Gastrocnemius medialis (tissue), 4 donors: Measurements from ENCODE around the gene WHRN. TPM values are rescaled to one million over a fixed set of nuclear protein-coding genes. Genes with fewer than 3 reads are reported as not detected.

ENCODE experiments used
- ATAC-seq, 2 donors: fragments of 150-250 bp; one replicate each; pipeline ENCODE4 v1.9.1; 2016
- DNase-seq, 2 donors: peaks; one replicate each; pipeline ENCODE4 v3.0.0-alpha.2; 2019
- H3K27ac ChIP-seq, 4 donors: fragments of 200-600 bp; sonication (generic); 1 replicate in 1 of 4; 2 replicates in 3 of 4; pipeline ENCODE4 v1.5.1; 2016 to 2018; ENCODE audit warnings: mild to moderate bottlenecking in 2 of 4, moderate library complexity in 1 of 4
- H3K27me3 ChIP-seq, 3 donors: fragments of 200-600 bp; sonication (generic) in 2 of 3; 1 replicate in 1 of 3; 2 replicates in 2 of 3; pipeline versions ENCODE4 v1.5.1 to v1.6.0; 2016 to 2019; ENCODE audit warnings: mild to moderate bottlenecking in 1 of 3, moderate library complexity in 1 of 3
- H3K36me3 ChIP-seq, 2 donors: fragments of 200-600 bp; sonication (generic) in 1 of 2; one replicate each; pipeline ENCODE4 v1.5.1; 2017 to 2018
- H3K4me1 ChIP-seq, 2 donors: fragments of 200-600 bp; sonication (generic) in 1 of 2; one replicate each; pipeline ENCODE4 v1.5.1; 2016 to 2017; ENCODE audit warnings: mild to moderate bottlenecking in 2 of 2
- H3K4me3 ChIP-seq, 4 donors: fragments of 200-600 bp; sonication (generic) in 3 of 4; 1 replicate in 1 of 4; 2 replicates in 3 of 4; pipeline ENCODE4 v1.5.1; 2016 to 2019; ENCODE audit warnings: mild to moderate bottlenecking in 2 of 4
- H3K9me3 ChIP-seq, 3 donors: fragments of 200-600 bp; sonication (generic) in 2 of 3; 1 replicate in 1 of 3; 2 replicates in 2 of 3; pipeline ENCODE4 v1.5.1; 2016 to 2019
- POLR2A ChIP-seq, 2 donors: fragments of 450-650 bp; IDR thresholded peaks; one replicate each; pipeline ENCODE4 v1.6.1; 2017; ENCODE audit warnings: antibody characterized with exemption in 2 of 2, mild to moderate bottlenecking in 2 of 2, moderate library complexity in 2 of 2
- in situ Hi-C, 4 donors: fragments of 200-750 bp; cut with MboI; loops; one replicate each; pipeline versions ENCODE4 v1.15.0 to v1.8.0; 2017; ENCODE audit warnings: low sequenced_read_pairs in 4 of 4
- intact Hi-C: fragments of 100-400 bp; cut with DNase I; formaldehyde crosslinking; loops from one replicate; pipeline ENCODE4 v1.15.1; 2023; ENCODE audit warnings: low total_unique reads
- total RNA-seq, 4 donors: library from RNA; depleted of rRNA; stranded (reverse); fragments of >200 nt; gene quantifications; one replicate each; pipeline versions ENCODE4 v1.1.0 to v1.2.3, GENCODE V29; 2016
- TF ChIP-seq, protein P1 (sequence below), 5 experiments: fragments of 450-650 bp in 3 of 5; fragments of 200-600 bp in 2 of 5; sonication (generic) in 2 of 5; IDR thresholded peaks in 4 of 5; conservative IDR thresholded peaks in 1 of 5; 1 replicate in 4 of 5; 2 replicates in 1 of 5; pipeline ENCODE4 v1.5.1; 2016 to 2019; ENCODE audit warnings: antibody characterized with exemption in 5 of 5, mild to moderate bottlenecking in 3 of 5, moderate library complexity in 3 of 5

The WHRN gene
- total RNA-seq, 4 donors from 2014 or later = 0.16 to 0.18 TPM; not detected in 2

- no peaks in the 10 kb centered on the region for H3K36me3 ChIP-seq
- no peaks in the 10 kb centered on the region for H3K4me1 ChIP-seq
- no peak overlapping the region for H3K27ac ChIP-seq
- no peak for ATAC-seq
- H3K27me3 ChIP-seq = no peaks in the 10 kb centered on the region
- TF ChIP-seq, protein P1, sequence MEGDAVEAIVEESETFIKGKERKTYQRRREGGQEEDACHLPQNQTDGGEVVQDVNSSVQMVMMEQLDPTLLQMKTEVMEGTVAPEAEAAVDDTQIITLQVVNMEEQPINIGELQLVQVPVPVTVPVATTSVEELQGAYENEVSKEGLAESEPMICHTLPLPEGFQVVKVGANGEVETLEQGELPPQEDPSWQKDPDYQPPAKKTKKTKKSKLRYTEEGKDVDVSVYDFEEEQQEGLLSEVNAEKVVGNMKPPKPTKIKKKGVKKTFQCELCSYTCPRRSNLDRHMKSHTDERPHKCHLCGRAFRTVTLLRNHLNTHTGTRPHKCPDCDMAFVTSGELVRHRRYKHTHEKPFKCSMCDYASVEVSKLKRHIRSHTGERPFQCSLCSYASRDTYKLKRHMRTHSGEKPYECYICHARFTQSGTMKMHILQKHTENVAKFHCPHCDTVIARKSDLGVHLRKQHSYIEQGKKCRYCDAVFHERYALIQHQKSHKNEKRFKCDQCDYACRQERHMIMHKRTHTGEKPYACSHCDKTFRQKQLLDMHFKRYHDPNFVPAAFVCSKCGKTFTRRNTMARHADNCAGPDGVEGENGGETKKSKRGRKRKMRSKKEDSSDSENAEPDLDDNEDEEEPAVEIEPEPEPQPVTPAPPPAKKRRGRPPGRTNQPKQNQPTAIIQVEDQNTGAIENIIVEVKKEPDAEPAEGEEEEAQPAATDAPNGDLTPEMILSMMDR (IDR thresholded peaks at IDR 0.05 in 4 of 5, conservative IDR thresholded peaks at IDR 0.05 in 1 of 5) = no peak
- no peak for TF ChIP-seq POLR2A (IDR thresholded peaks at IDR 0.05)
- no peak overlapping the region for H3K4me3 ChIP-seq
- H3K9me3 ChIP-seq = no peaks in the 10 kb centered on the region
- intact Hi-C loops = no loop called here
- in situ Hi-C loops = loop anchor here in 2 of 4 donors (10.0 to 25.0 kb wide), 2 partner anchors 244 to 501 kb away; partner anchors contain the start of gene TEX53 (in 1 of the 2)
- DNase-seq = no peak
Observed at GRCh38 chr9:114410910-114411309, 94.4 kb downstream of the WHRN start.

DNA sequence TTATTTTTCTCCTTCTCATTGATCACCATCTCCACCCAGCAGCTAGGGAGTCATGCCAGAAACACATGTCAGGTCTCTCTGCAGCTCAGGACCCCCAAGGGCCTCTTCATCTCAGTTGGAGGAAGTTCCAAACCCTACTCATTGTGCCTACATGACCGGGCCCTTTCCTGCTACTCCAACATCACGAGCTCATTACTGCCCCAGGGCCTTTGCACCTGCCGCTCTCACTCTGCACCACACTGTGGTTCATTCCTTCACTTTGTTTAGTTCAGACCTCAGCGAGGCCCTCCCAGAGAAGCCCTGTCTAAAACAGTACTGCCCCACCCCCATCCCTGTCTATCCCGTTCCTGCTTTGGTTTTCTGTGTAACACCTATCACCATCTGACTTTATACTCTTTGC is 95.4 kb downstream of the WHRN start:
- in situ Hi-C loops = loop anchor here (5.0 to 25.0 kb wide), 5 partner anchors 185 to 605 kb away; partner anchors contain the start of gene TEX53 (in 2 of the 4)
- no peaks in the 10 kb centered on the region for H3K4me1 ChIP-seq
- TF ChIP-seq, protein P1 (IDR thresholded peaks at IDR 0.05 in 4 of 5, conservative IDR thresholded peaks at IDR 0.05 in 1 of 5) = no peak
- no peak for TF ChIP-seq POLR2A (IDR thresholded peaks at IDR 0.05)

GRCh38 chr9:114409103-114409780 is 96.0 kb downstream of the WHRN start:
- Histone ChIP-seq H3K27ac (no peak overlapping the region), H3K9me3 (no peaks in the 10 kb centered on the region), H3K27me3 (no peaks in the 10 kb centered on the region), H3K4me3 (no peak overlapping the region), H3K36me3 (no peaks in the 10 kb centered on the region), H3K4me1 (no peaks in the 10 kb centered on the region)
- intact Hi-C loops (loop anchor here (10.0 kb wide), 3 partner anchors 76 to 1116 kb away; no protein-coding TSS in a partner anchor), in situ Hi-C loops (loop anchor here (5.0 to 25.0 kb wide), 5 partner anchors 186 to 606 kb away; partner anchors contain the start of gene TEX53 (in 1 of the 4))
- DNase-seq = no peak
- ATAC-seq = no peak
- TF ChIP-seq, protein P1 (IDR thresholded peaks at IDR 0.05 in 4 of 5, conservative IDR thresholded peaks at IDR 0.05 in 1 of 5) = no peak
- TF ChIP-seq POLR2A (IDR thresholded peaks at IDR 0.05) = no peak

More for the DNA sequence above, 95.4 kb downstream of the WHRN start:
- Histone ChIP-seq H3K9me3 (no peaks in the 10 kb centered on the region), H3K4me3 (no peak overlapping the region), H3K36me3 (no peaks in the 10 kb centered on the region), H3K27ac (no peak overlapping the region), H3K27me3 (no peaks in the 10 kb centered on the region)
- ATAC-seq (no peak), DNase-seq (no peak)
- intact Hi-C loops = loop anchor here (10.0 kb wide), 3 partner anchors 75 to 1115 kb away; no protein-coding TSS in a partner anchor

DNA sequence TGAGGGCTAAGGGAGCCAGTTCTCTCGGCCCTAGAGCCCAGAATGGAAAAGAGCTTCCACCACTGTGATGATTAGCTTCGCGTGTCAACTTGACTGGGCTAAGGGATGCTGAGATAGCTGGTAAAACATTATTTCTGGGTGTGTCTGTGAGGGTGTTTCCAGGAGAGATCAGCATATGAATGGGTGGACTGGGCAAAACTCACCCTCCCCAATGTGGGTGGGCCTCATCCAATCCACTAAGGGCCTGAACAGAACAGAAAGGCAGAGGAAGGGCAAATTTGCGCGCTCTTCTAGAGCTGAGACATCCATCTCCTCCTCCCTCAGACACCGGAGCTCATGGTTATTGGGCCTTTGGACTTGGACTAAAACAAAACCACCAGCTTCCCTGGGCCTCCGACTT is 96.6 kb downstream of the WHRN start:
- TF ChIP-seq, protein P1 (IDR thresholded peaks at IDR 0.05 in 4 of 5, conservative IDR thresholded peaks at IDR 0.05 in 1 of 5) = no peak
- TF ChIP-seq POLR2A (IDR thresholded peaks at IDR 0.05) = no peak
- intact Hi-C loops = loop anchor here (10.0 kb wide), 3 partner anchors 76 to 1116 kb away; no protein-coding TSS in a partner anchor
- in situ Hi-C loops = loop anchor here (5.0 to 25.0 kb wide), 5 partner anchors 186 to 606 kb away; partner anchors contain the start of gene TEX53 (in 1 of the 4)
- DNase-seq (no peak), ATAC-seq (no peak)
- H3K4me1 ChIP-seq = no peaks in the 10 kb centered on the region
- no peak overlapping the region for H3K4me3 ChIP-seq
- no peak overlapping the region for H3K27ac ChIP-seq
- H3K36me3 ChIP-seq = no peaks in the 10 kb centered on the region
- H3K27me3 ChIP-seq = no peaks in the 10 kb centered on the region
- H3K9me3 ChIP-seq = no peaks in the 10 kb centered on the region
